Measurements from ENCODE around the gene GIPC3.
A peak's percentile ranks its signal among the peaks of the same experiment; 100 is the strongest.

Gene GIPC3, protein sequence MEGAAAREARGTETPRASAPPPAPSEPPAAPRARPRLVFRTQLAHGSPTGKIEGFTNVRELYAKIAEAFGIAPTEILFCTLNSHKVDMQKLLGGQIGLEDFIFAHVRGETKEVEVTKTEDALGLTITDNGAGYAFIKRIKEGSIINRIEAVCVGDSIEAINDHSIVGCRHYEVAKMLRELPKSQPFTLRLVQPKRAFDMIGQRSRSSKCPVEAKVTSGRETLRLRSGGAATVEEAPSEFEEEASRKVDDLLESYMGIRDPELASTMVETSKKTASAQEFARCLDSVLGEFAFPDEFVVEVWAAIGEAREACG

DNA sequence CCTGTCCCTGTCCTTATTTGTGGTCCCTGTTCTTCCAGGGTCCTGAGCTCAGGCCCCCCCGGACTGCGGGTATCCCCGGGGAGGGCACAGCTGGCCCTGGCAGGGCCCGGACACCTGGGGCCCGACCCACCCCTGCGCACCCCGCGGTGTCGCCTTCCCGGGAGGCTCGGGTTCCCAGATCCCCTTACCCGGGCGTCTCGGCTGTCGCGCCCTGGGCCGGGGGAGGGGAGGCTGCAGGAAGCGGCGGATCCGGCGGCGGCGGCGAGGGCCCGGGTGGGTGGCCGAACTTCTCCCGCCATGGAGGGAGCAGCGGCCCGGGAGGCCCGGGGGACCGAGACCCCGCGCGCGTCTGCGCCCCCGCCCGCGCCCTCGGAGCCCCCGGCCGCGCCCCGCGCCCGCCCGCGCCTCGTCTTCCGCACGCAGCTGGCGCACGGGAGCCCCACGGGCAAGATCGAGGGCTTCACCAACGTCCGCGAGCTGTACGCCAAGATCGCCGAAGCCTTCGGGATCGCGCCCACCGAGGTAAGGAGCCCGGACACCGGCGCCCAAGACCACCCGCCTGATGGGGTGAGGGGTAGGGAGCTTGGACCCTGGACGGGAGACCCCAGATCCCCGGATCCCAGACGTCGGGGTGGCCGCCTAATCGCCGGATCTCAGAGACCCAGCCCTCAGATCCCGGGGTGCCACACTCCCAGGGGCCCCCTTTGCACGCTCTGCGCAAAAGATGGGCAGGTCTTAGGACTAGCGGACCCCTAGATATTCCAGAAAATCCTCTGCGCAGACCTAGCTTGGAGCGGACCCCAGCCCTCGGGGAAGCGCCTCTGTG lies at the start of gene GIPC3:
TSS of gene GIPC3 (plus strand) at position 178 of the 826 bp plus-strand sequence. CDS start at position 298, 120 bp downstream.
- no peak for DNase-seq

DNA sequence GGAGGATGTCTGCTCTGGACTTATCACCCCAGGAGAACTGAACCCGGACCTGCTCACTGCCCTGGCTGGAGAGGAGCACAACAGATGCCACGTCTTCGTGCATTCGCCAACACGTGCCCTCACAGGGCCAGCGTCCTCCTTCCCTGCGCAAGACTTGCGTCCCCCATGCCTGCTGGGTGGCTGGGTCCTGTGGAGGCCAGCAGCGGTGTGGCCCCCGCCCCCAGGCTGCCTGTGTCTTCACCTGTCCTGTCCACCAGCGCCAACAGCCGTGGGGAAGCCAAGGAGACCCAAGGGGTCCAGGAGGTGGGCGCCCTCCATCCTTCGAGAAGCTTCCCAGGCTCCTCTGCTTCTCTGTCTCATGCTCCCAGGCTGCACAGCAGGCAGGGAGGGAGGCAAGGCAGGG lies 49.7 kb upstream of the GIPC3 start:
- no peak for DNase-seq

DNA sequence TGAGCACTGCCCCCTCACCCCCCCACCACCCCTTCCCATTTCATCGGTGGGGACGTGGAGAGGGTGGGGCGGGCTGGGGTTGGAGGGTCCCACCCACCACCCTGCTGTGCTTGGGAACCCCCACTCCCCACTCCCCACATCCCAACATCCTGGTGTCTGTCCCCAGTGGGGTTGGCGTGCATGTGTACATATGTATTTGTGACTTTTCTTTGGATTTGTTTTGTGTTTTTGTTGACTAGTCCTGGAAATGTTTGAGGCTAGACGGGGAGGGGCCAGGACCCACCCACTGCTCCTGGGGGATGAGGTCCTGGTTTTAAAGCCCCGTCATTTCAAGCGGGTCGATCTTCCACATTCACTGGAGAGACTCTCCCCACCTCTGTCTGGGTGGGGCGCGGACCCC lies 49.3 kb upstream of the GIPC3 start:
- no peak for DNase-seq

DNA sequence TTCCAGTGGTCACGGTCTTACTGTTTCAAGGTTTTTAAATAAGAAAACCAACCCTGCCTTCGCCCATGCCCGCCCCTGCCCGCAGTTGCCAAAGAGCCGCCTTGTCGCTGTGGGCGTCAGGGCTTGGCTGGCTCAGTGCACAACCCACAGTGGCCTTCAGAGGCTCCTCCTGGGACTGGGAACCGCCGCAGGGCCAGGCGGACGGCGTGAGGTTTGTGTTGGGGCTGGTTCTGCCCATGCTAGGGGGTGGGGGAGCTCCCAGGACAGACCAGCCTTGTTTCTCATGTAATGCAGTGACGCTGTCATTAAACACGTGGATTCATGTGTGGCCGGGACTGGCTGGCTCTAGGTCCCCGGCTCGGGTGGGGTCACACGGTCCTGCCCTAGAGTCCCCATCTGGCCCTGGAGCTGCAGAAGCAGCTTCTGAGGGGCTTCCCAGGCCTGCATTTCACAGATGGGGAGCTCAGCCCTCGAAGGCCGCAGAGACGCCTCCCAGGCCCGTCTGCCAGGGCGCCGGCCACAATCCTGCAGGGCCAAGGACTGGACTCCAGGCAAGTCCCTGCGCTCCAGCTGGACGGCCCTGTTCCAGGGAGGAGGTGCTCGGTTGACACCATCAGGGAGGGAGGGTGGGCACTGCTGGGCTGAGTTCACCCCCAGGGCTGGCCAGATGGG lies 48.7 kb upstream of the GIPC3 start:
- DNase-seq = no peak

GRCh38 chr19:3537101-3537437 lies 48.2 kb upstream of the GIPC3 start:
- no peak for DNase-seq

GRCh38 chr19:3537438-3538240 lies 47.6 kb upstream of the GIPC3 start:
- no peak for DNase-seq

- DNase-seq = no peak
These were observed 46.9 kb upstream of the GIPC3 start for GRCh38 chr19:3538258-3538929.

GRCh38 chr19:3538965-3539755 lies 46.1 kb upstream of the GIPC3 start, which contains the start of gene TEKTIP1:
Gene TEKTIP1, plus strand, starts transcription at chr19:3539174. Its CDS starts 4 bp downstream, at chr19:3539178.
- no peak for DNase-seq

DNA sequence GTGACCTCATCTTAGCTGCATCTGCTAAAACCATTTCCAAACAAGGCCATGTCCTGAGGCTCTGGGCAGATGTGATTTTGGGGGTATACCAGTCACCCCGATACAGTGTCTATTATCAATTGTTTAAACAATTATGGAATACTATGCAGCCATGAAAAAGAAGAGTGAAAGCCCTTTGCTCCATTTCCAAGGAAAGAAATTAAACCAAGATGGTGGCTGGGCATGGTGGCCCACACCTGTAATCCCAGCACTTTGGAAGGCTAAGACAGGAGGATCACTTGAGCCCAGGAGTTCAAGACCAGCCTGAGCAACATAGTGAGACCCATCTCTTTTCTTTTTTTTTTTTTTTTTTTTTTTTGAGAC lies 45.5 kb upstream of the GIPC3 start:
- no peak for DNase-seq

DNA sequence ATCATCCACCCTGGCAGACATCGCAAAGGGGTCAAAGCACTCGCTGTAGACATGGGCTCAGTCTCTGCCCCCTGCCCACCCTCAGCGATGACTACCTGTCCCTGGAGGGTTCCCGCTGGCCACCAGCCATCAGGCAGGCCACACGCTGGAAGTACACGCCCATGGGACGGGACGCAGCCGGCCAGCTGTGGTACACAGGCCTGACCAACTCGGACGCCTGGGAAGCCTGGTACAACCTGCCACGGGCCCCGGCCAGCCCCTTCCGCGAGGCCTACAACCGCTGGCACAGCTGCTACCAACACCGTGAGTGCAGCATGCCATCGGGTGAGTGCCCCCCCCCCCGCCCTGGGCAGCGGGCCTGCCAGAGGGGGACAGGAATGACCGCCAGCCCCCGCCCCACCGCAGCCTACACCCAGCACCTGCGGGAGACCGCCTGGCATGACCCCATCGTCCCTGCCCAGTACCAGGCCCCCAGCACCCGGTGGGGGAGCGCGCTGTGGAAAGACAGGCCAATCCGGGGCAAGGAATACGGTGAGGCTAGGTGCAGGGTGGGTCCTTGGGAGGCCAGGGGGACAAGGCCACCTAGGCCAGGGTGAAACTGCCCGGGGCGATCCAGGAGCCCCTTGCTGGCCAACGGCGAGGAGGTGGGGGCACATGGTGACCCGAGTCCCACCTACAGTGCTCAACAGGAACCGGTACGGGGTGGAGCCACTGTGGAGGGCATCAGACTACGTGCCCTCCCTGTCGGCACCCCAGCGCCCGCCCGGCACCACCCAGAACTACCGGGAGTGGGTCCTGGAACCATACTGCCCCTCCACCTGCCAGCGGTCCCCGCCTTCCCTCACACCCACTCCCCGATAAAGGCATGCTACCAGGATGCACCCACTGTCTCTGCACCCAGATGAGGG lies 41.9 kb upstream of the GIPC3 start:
- DNase-seq = no peak

GRCh38 chr19:3544058-3544376 lies 41.3 kb upstream of the GIPC3 start:
- no peak for DNase-seq

DNA sequence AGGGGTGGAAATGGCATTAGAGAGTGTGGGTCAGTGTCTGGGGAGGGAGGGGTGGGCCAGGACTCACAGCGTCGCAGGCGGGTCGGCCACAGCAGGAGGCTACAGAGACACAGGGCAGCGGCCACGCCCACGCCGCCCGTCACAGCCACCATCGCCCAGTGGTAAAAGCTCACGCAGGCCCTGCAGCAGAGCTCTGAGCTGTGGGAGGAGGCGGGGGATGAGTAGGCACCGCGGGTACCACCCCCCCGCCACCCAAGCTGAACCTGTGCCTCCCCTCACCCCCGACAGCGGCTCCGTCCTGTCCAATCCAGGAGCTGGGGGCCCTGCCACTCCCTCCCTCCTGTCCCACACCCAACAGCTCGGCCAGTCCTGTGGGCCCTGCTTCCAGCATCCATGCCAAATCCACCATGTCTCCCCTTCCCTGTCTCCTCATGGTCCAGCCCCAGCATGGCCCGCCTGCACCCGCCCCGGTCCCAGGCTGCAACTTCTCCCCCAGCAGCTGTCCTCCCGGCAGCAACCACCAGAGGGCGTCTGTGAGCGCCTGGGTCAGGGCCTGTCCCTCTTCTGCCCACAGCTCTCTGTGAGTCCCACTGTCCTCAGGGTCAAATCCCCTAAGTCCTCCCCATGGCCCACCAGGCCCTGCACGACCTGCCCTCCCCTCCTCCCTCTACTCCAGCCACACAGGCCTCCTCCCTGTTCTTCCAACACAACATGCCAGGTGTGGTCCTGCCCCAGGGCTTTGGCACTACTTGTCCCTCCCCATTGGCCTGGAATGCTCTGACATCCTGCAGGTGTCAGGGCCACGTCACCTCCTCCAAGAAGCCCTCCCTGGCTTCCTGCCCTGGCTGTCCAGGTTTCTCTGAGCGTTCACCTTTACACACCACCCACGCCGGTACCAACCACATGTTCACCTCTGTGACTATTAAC lies 40.3 kb upstream of the GIPC3 start:
- DNase-seq = peak; percentile 60

GRCh38 chr19:3545669-3546034 lies 39.6 kb upstream of the GIPC3 start:
- DNase-seq = no peak

DNA sequence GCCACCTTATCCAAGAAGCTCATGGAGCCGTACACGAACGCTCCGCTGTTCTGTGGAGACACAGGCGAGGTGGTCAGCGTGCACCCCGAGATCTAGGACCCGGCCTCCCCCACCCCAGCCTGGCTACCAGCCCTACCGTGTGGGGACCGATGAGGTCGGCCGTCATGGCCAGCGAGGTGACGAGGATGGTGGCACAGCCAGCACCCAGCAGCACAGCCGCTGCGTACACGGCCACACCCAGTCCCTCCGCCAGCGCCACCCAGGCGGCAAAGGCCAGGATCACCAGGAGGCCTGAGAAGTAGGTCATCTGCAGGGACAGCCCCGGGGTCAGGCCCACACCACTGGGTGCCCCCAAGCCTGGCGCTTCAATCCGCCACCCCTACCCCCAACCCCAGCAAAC lies 39.2 kb upstream of the GIPC3 start:
- no peak for DNase-seq

DNA sequence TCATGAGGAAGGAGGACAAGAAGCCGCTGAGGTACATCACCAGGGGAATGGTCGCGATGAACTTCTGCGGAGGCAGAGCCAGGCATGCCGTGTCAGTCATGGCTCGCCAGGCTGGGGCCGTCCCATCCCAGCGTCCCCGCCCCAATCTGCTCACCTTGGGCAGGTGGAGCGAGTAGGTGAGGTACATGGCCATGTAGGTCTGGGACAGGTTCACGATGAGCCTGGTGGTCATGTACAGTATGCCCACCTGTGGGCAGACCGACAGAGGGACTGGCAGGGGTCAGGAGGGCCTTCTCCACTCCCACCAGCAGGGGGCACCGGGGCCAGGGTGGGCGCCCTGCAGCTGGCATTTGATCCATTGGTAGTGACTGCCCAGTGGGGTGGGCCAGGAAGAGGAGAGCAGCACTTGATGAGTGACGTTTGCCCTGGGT lies 38.0 kb upstream of the GIPC3 start:
- DNase-seq = no peak

DNA sequence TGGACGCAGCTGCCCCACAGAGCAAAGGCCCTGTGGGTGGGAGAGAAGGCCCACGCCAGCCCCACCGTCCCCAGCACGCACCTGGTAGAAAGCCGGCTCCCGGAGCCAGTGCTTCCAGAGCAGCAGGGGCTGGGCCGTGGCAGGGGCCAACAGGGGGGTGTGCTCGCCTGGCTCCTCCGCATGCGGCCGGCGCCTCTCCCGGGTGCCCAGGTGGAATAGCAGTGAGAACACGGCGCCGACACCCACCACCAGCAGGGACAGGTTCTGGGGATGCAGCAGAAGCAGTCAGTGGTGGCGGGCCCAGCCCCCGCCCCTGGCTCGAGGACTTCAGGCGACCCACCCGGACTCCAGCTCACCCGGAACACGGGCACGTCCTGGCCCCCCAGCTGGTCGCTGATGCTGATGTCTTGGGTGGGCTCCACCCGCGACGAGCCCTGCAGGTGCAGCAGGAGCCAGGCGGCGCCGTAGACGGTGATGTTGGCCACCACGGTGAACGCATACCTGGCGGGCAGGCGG lies 37.5 kb upstream of the GIPC3 start:
- DNase-seq = no peak

GRCh38 chr19:3548606-3549005 lies 36.7 kb upstream of the GIPC3 start:
- DNase-seq = peak; percentile 67

GRCh38 chr19:3549816-3550215 lies 35.5 kb upstream of the GIPC3 start:
- DNase-seq = no peak

Data from CD4-positive, alpha-beta T cell treated with Interferon gamma for 1 hour (primary cell).